ENCODE results near the gene UNC5C. TPM values are rescaled to one million over a fixed set of nuclear protein-coding genes. Genes with fewer than 3 reads are reported as not detected.

The UNC5C gene
- total RNA-seq, 1 donor from 2014 or later: under 0.01 TPM

DNA sequence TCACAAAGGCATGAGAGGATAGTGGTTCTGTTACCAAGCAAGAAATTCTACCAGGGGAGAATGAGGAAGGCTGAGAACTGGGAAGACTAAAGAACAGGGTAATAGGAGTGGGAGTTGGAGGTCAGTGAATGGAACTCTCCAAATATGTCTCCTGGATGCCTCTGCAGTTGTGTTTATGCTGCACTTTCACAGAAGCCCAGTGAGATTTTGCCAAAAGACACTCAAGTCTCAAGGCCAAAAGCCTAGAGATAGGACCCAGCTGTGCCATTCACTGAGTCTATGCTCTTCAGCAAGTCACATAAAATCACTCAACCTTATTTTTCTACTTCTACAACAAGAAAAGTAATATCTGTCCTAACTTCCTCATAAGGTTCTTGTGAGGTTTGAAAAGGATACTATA lies 285.4 kb downstream of the UNC5C start:
- no peak for DNase-seq

GRCh38 chr4:95256108-95256835 lies 292.5 kb downstream of the UNC5C start:
- DNase-seq: no peak

DNA sequence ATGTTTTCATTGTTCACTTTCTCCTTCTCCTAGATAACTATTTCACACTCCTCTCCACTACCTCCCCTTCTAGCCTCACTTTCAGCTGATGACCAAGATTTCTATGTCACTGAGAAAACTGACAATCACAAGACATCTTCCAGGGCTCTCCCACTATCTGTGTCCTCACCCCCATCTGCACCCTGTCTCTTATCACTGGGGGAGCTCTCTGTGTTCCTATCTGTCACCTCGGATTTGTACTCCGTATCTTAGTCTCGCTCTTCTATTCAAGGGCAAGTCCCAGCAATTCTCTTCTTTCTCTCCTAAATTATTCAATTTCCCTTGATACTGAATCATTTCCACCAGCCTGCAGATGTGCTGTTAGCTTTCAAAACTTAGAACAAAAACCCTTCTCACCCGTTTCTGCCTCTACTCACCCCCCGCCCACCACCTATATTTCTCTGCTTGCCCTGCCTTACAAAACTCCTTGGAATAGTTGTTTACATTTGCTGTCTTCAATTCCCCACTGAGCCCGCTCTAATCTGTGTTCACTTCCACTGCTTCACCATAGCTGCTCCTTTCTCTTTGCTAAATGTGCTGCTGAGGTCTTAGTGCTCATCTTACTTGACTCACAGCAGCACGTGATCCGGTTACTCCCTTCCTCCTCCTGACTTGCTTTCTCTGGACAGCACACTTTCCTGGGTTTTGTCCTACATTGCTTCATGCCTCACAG lies 293.2 kb downstream of the UNC5C start:
- peak; percentile 12 for DNase-seq

- DNase-seq: no peak
Observed at GRCh38 chr4:95251568-95251967, 297.2 kb downstream of the UNC5C start.

- DNase-seq: no peak
Observed at GRCh38 chr4:95250544-95251137, 298.1 kb downstream of the UNC5C start.

GRCh38 chr4:95249426-95250021 lies 299.2 kb downstream of the UNC5C start:
- DNase-seq: no peak

GRCh38 chr4:95248720-95249425 lies 299.9 kb downstream of the UNC5C start:
- no peak for DNase-seq

DNA sequence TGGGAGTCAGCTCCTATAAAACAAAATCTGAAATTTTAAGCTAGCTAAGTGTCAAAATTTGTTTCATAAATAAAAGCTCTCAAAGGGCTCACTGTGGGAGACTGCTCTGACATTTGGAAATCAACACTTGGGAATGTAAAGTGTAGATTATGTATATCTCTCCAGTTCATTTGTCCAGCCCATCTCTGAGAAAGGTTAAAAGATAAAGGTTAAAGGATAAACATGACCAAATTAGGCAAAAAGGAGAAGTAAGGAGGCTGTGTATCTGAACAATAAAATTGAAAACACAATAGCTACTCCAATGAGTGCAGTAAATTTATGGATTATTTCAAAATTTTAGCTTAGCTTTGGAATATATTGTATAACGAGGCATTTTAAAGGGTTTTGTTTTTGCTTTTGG lies 304.9 kb downstream of the UNC5C start:
- DNase-seq: no peak

DNA sequence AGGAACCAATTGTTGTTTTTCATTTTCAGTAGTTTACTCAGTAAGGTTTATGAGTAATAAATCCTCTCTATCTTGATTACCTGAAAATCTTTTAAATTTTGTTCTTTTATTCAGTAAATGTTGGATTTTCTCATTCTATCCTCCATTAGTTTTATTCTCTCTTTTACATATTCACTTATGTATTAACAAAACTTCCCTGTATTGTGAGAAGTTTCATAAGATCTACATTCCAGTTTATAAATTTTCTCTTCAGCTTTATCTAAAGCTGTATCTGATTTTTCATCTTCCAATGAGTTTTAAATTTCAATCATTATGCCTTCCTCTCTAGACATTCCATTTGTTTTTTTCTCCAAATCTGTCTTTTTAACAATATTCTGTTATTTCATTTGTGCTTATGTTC lies 310.2 kb downstream of the UNC5C start:
- DNase-seq: no peak

DNA sequence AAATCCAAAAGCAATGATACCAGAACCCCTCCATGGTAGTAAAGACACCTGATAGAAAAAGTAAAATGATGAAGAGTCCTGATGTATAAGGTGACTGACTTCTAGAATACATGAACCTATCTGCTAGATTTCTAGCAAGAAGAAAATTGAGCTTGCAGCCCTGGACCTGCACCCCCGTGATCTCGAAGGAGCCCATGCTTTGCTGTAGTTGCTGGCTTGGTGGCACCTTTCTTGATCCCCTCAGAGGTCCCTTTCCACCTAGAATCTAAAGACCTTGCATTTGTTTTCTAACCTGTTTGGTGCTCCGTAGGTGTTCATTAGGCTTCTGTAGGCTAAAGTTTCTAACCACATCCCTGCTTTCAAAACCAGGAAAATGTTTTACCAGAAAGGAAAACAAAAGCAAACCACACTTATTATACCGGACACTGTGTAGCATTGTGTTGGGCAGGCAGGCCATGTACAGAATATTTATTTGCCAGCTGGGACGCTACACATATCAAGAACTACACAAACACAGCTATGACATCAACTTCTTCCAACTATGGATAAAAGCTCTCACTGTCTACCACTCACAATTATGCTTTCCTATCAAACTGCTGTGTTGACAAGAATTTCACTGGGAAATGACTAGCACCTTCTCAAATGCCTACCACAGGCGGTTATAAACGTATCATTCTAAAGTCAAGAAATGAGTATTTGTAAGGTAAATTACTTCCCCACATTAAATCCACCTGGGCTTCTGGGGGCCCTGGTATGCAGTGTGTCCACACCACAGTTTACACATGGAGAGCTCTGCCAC lies 316.2 kb downstream of the UNC5C start:
- DNase-seq: no peak

DNA sequence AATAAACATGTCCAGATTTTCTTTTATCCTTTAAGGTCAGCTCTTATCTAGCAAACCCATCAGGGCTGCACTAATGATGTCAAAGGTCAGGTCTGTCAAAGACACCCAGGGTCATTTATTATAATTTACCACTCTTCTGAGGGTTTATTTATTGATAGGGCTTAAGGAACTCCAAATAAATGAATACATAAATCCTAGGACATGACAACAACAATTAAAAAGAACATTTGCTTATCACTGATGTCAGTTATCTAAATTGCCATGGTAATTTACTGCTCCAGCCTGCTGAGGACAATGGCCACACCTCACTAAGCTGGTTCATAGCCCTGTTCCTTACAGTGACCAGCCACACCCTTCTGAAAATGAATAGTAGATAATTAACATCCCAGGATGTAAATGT lies 317.1 kb downstream of the UNC5C start:
- DNase-seq: no peak

GRCh38 chr4:95225849-95226248 lies 322.9 kb downstream of the UNC5C start:
- no peak for DNase-seq

DNA sequence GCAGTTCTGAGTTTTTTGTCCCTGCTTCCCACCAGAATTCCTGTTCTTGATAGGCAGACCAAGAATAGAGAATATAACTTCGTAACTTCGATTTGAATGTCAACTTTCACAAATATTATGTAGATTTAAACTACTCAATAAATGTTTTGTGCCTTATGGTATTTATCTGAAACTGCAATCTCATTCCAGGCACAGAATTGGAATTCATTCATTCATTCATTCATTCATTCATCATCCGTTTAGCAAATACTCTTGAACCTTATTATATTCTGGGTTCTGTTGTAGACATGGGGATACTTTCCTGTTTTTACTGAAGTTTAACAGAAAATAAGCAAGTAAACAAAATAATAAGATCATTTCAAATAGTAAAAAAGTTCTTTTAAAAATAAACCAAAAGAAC lies 324.4 kb downstream of the UNC5C start:
- DNase-seq: no peak

DNA sequence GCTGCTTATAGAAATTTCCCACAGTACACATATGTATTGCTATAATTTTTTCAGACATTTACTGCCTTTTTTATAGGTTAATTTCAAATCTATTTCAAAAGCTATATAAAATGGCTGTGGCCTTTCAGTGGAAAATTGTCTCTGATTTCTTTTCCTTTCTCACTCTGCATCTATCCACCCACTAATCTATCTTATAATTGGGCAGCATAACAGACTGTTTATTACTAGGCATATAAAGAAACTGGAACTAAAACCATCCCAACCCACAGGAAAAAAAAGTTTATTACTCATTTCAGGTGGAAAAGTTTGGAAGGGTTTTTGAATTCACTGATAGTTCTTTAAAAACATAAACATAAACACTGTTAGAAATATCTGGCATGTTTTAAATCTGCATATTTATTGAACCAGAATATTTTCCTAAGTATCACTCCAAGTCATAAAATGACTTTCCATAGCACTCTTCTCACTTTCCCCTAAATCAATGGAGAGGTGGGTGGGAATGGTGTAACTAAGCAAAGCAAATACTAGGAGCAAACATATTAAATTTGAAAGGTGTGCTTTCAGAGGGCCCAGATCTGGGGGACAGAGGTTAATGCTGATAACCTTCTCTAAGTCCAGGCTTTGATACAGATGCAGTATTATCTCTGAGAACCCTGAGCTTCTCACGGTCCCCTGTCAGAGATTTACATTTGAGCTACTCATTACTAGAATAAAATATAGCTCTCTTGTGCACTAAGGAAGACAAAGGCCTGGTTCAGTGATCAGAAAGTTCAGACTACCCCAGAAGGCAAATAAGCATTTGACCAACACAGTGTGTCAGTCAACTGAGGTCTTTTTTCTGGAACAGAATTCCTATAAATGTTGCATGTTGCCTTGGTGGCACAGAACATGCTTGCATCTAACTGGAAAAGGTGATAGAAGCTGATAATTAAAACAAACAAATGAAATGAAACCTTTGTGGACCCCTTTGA lies 328.3 kb downstream of the UNC5C start:
- DNase-seq: no peak

- DNase-seq: no peak
Observed at GRCh38 chr4:95219109-95219508, 329.7 kb downstream of the UNC5C start.

- no peak for DNase-seq
Observed at GRCh38 chr4:95217197-95217596, 331.6 kb downstream of the UNC5C start.

- no peak for DNase-seq
Observed at GRCh38 chr4:95216636-95217035, 332.1 kb downstream of the UNC5C start.

- no peak for DNase-seq
Observed at GRCh38 chr4:95215991-95216605, 332.7 kb downstream of the UNC5C start.

GRCh38 chr4:95215043-95215442 lies 333.7 kb downstream of the UNC5C start:
- no peak for DNase-seq

- DNase-seq: no peak
Observed at GRCh38 chr4:95214408-95214807, 334.4 kb downstream of the UNC5C start.
